ENCODE results near the gene CCDC177.
"Not testable (repeated sequence)": the region's sequence is repeated elsewhere in the genome, so short reads cannot be mapped to it uniquely, and the experiment has no call there.

CCDC177 gene

DNA sequence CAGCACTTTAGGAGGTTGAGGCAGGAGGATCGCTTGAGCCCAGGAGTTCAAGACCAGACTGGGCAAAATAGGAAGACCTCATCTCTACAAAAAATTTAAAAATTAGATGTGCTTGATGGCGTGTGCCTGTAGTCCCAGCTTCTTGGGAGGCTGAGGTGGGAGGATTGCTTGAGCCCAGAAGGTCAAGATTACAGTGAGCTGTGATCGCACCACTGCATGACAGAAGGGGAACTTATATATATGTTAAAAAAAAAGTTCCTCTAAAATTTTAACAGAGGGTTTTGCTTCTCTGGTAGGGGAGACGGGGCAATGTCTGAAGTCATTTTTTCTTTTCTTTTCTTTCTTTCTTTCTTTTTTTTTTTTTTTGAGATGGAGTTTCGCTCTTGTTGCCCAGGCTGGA lies 24.8 kb upstream of the CCDC177 start:
- DNase-seq, result not testable (repeated sequence)

DNA sequence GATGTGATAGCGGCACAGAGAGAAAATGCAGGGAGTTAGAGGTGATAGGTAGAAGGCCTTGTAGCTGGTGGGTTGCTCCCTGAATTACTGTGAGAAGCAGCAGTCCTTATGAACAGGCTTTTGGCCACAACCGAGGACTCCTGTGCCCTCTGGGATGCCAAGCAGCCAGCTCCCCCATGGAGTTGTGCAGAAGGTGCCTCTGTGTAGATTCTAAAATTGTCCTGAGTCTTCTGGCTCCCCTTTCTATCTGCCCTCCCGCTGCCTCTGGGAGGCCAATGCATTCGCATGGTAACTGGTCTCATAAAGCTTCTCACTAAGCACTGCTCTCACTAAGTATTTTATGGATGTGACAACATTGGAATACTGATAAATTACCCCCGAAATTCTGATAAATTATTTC lies 20.7 kb upstream of the CCDC177 start:
- no peak for DNase-seq

DNA sequence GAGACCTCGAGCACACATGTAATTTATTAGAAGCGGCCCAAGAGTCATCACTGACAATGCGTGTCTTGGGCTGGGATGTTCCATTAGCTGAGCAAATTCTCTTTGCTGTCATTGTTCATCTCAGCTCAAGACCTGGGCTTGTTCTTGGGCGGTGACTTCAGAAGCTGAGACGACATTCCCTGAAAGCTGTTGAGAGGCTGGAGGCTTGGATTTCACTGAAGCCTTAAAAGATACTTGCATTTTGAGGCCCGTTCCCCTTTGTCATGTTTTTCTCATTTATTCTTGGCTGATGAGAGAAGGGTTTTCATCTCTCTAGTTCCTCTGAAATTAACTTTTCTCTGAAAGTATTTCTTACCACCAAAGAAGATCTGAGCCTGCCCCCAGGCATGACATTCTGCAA lies 20.2 kb upstream of the CCDC177 start:
- no peak for DNase-seq

DNA sequence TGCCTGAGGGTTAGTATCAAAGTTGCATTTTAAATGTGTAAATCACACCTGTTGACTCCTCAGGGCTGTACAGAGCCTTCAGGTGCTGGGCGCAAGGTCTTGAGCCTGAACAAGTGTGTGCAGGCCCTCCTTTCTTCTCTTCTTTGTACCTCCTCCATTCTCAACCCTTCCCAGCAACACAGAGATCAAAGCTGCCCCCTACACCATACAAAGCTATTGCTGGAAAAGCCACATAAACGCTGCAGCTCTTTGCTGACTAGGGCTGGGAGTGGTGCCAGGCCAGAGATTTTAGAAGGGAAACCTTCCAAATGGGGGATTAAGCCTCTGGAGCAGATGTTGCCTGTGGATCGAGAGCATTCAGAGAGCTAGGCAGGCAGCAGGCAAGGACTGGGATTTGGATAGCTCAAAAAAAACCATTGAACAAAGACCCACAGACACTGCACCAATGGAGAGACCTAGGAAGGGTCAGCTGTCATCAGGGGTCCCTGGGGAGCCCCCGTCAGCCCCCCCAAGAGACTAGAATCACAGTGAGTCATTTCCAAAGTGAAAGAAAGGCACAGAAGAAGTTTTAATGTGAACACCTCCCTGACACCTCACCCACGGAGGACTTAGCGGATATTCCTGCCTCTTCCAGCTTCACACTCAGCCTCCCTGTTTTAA lies 18.5 kb upstream of the CCDC177 start:
- no peak for DNase-seq

DNA sequence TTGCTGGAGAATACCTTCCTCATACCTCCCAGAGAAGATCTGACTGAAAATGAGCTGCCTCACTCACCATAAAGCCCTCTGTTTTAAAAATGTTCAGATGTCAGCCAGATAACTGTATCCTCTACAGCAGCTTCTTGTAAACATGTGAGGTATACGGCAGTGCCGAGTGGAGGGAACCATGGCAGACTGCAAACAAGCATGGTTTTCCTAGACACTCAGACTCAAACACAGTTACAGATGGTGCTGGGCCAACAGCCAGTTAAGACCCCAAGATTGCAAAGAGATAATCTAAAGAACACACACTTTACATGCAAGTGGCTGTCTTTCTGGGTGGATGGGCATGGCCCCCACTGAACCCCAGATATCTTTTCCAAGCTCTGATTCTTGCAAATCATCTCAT lies 16.6 kb upstream of the CCDC177 start:
- DNase-seq, result no peak

DNA sequence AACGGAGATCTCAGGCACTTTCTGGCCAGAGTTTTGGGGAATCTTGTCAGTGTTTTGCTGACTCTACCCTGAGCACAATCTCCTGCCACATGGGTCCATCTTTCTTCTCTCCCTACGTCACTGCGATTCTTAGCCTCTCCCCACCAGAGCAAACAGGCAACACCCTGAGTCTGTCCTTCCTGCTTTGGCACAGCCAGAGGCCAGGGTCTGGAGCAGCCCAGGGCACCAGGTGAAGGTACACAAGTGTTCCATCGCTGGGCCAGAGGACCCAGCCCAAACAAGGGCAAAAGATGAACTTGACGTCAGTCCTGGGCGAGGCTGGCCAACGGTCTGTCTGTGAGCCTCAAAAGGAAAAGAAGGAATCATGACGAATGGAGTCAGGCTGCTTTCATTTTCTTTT lies 12.7 kb upstream of the CCDC177 start:
- DNase-seq, result no peak

DNA sequence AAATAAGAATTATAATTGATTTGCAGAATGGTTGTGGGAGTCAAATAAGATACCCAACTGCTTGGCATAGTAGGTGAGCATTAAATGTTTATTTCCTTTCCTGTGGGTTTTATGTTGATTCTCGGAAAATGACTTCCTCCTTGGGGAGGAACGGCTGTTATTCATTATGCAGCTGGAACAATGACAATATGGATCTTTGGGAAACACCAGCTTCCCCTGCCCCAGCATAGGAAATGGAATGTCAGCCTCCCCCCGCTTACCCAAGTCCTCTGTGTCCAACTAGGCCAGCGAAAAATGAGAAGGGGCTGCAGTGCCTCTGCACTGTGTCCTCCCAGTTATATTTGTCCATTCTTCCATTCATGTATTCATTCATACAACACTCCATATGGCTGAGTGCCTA lies 11.7 kb upstream of the CCDC177 start:
- no peak for DNase-seq

DNA sequence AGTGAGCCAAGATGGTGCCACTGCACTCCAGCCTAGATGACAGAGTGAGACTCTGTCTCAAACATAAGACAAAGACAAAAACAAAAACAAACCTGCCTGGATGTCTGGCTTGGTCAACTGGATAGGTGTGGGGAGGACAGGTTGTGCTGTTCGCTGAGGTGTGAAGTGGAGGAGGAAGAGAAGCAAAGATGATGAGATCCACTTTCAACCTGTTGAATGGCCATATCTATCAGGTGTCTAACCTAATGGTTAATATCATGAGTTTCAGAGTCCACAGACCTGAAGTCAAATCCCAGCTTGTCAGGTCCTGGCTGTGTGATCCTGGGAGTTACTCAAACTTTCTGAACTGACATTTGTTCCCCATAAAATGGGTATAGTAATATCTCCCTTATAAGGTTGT lies 9.7 kb upstream of the CCDC177 start:
- no peak for DNase-seq

DNA sequence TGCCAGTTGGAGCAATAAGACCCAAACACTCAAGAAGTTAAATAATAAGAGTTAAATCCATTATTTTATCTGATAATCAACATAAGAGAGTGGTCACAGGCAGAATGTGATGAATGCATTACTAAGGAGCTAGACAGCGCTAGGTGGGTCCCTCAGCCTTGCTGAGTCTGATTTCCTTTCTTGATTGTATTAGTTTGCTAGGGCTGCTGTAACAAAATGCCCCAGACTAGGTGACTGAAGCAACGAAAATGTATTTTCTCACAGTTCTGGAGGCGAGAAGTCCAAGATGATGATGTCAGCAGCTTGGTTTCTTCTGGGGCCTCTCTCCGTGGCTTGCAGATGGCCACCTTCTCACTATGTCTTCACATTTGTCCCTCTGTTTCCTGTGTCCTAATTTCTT lies 8.2 kb upstream of the CCDC177 start:
- DNase-seq, result no peak

DNA sequence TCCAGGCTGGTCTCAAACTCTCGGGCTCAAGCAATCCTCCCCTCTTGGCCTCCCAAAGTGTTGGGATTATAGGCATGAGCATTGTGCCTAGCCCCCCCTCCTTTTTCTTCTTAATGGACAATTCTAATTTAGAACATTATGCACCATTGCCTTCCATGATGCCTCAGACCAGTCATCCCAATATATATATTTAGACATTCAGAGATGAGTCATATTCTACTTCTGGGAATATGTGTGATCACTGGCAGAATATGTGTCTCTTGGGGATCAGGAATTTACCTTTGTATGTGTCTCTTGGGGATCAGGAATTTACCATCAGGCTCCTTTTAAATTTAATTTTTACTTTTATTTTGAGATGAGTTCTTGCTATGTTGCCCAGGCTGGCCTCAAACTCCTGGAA lies 7.5 kb upstream of the CCDC177 start:
- DNase-seq, result no peak

DNA sequence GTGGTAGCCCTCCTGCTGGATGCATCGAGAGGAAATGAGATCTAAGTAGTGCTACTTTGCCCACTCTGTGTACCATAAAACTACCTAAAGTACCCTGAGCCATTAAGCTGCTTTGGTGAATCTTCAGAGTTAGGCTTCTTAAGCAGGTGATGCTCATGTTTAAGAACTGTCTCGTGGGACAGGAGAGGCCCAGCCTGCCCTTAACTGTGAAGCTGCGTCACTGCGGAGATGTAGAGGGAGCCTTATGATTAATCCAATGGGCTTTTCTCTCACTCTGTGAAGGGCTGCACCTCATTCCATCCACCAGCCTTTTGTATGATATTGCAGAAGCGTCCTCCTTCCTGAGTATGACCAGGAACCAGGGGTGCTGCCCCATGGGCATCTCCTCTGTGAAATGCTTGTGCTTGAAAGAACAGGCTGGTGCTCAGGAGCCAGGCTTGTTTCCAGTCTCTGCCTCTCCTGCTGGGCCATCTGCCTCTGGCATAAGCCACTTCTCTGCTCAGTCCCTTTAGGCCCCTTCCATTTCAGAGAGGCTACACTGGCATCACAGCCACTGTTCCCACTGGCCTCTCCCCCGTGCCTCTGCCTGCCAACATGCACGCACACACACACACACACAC lies 6.8 kb upstream of the CCDC177 start:
- DNase-seq, result no peak

DNA sequence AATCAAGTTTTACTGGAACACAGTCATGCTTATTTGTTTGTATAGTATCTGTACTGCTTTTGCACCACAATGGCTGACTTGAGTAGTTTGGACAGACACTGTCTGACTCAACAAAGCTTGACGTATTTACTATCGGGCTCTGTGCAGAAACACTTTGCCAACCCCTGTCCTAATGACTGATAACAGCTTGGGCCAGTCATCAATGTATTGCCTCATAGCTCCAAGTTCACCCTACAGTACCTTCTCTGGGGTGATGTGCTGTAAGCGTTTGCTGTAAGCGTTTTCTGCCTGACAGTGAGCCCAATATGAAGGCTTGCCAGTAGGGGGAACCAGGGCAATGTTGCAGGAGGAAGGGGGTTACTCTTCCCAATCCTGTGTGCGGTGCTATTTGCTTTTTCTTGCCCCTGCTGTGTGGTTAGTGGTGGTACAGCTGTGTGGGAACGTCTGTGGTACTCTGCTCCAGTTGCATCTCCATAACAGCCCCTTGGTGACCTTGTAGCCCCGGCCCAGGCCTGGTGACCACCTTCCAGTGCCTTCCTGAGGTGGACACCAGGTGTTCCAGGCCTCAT lies 5.4 kb upstream of the CCDC177 start:
- no peak for DNase-seq

DNA sequence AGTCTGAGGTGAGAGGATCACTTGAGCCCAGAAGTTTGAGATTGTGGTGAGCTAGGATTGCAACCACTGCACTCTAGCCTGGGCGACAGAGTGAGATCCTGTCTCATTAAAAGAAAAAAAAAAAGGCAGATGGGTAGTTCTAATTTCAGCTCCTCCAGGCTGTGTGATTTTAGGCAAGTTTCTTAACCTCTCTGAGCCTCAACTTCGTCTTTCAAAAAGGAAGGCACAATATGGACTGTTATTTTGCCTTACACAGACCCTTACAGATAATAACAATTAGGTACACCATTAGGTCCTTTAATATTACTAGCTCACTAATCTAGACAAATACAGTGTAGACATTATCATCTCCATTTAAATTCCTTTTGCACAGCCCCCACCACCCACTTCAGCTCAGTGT lies 4.8 kb upstream of the CCDC177 start:
- DNase-seq, result no peak

DNA sequence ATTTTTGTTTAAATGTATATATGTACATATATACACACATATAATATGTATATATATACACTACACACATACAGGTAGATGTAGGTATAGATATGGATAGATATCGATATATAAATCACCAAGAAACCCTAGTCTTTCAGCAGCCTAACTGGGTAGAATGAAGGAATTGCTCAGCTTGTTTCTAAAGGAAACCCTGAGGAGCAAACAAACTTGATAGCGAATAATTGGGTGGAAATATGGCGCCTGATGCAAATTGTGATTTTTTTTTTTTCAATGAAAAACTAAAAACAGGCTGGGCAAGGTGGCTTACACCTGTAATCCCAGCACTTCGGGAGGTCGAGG lies 254 bp upstream of the CCDC177 start:
- DNase-seq, result no peak

DNA sequence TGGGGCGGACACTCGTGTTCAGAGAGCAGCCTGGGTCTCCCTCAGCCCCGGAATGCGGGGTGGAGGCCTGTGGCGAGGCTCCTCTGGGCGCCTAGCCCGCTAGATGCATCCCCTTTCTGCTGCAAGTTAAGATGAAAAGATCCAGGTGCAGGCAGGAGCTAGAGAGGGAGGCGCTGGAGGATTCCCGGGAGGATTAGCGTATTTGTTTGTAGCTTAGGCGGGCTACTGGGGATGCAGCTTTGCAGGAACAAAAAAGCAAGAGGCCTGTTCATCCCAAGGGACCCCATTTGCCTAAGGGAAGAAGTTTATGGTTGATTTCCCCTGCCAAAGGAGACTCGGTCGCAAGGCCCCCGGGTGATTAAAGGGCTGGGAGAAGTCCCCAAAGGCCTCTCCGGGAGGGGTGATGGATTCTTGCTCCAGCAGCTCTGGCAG lies 824 bp downstream of the CCDC177 start:
- no peak for DNase-seq

DNA sequence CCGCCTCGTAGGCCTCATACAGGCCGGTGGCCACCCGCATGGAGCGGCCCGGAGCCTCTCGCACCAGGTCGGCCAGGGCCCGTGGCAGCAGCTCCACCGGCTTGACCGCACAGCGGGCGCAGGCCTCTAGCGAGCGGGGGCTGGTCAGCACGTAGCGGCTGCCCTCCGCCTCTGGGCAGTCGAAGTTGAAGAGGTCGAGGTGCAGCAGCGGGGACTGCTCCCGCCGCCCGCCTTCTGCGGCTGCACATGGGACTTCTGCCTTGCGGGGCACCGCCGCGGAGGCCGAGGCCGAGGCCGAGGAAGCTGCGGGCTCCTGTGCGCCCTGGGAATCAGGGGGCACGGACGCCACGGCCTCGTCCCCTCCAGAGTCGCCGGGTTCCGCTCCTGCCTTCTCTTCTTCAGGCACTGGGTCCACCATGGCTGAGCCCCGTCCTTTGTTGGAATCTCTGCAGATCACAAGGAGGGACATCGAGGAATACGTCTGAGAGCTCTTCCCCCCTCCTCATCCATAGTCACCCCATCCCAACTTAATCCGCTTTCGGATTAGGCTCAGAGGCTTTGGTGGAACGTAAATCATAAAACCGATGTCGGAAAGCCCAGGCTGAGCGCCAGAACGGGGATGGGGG lies 1.4 kb downstream of the CCDC177 start:
- DNase-seq, result no peak

DNA sequence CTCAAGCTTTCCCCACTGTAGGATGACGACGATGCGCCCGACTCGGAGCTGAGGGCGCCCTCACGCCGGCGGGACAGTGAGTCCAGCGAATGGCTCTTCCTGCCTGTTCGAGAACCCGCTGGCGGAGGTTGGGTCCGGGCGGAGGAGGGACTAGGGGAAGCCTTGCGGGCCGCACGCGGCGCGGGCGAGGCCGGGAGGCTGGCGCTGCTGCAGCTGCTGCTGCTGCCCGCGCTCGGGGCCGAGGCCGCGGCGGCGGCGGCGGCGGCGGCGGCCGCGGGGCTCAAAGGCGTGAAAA lies 1.9 kb downstream of the CCDC177 start:
- DNase-seq, result no peak

DNA sequence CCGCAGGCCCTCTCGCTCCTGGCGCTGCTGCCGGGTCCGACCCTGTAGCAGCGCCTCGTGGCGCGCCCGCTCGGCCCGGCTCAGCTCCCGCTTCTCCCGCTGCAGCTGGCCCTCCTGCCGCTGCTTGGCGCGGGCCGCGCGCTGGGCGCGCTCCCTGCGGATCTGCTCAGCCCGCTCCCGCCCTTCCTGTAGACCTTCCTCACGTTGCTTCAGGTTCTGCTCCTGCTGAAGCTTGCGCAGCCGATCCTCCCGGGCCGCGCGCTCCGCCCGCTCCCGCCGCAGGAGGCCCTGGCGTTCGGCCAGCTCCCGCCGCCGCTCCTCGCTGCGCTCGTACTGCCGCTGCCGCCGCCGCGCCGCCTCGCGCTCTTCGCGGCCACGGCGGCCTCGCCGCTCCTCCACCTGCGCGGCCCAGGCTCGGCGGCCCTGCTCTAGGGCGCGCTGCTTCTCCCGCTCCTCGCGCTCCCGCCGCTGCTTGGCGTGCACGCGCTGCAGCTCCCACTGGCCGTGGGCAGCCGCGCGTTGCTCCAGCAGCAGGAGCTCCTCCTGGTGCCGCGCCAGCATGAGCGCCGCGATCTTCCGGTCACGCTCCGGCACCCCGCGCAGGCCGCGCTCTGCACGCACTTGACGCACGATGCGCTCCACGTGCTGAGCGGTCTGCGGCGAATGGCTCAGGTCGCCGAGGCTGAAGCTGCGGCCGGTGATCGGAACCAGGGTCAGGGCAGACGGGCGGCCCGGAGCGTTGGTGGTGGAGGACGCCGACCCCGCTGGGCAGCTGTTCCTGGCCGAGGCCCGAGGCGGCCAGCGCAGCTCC lies 2.4 kb downstream of the CCDC177 start:
- DNase-seq, result no peak

DNA sequence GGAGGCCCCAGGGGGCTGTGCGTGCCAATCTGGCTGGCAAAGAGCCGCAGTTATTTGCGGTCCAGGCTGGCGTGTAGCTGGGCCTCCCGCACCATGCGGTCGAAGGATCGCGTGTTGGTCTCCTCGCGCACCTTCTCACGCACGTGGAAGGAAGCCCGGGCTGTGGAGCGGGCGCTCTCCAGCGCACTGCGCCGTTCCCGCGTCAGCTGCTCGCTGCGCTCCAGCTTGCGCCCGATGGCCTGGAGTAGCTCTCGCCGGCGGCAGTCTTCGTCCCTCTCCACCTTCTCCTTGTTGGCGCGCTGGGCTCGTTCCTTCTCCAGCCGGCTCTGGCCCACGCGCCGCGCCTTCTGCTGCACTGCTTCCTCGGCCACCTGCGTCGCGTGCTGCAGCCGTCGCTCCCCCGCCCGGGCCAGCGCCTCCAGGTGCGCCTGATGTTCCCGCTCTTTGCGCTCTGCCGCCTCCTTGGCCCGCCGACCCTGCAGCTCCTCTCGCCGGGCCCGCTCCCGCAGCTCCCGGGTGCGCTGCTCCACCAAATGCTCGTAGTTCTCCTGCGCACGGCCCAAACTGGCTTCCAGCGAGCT lies 3.1 kb downstream of the CCDC177 start:
- no peak for DNase-seq

DNA sequence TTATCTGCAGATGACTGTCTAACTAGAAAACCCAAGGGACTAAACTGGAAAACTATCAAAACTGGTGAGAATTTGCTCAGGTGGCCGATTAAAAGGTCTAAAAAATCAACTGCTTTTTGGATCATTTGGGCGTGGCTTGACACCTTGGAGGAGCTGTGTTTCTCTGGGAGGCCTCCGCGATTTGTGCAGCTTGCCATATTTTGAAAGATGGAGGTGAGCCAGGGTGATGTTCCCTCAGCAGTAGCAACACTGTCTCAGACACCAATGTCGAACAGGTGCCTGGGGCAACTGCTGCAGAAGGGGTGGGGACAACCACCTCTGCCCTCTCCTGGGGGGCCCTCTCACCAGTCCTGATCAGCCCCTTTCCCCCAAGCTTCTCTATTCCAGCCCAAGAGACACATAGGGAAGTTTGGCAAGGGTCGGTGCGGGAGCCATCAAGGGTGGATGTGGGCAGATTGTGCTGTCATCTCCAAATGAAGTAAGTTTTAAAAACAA lies 3.8 kb downstream of the CCDC177 start:
- no peak for DNase-seq

DNA sequence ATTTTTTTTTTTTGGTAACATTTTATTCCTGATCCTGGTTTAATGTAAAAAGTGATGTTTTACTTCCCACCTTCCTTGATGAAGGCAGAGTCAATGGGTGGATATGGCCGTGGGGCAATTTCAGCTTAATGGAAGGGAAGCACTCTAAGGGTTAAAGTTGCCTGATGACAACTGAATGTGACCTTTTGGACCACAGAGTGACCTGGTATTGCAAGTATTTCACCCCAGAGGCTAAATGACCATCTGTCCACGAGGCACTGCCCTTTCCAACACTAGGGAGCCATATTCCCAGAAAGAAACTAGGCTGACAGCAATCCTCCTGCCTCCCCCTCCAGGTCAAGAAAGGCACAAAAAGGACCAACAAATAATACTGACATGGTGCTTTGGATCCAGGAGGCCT lies 4.8 kb downstream of the CCDC177 start:
- DNase-seq, result no peak

DNA sequence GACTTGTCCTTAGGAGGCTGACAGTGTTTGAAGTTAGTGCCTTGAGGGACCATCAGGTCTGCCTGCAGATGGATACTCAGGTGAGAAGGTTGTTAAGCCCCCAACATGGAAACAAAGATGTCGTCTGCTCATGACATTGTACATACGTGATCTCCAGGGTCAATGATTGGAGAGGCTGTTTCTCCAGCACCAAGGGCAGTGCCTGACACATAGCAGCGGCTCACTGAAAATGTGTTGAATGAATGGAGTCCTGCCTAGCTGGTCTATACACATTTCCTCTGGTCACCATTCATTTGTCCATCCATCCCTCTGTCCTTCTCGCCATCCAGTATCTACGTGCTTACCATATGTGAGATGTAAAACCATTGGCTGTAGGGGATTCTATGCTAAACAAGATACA lies 7.1 kb downstream of the CCDC177 start:
- DNase-seq, result no peak

DNA sequence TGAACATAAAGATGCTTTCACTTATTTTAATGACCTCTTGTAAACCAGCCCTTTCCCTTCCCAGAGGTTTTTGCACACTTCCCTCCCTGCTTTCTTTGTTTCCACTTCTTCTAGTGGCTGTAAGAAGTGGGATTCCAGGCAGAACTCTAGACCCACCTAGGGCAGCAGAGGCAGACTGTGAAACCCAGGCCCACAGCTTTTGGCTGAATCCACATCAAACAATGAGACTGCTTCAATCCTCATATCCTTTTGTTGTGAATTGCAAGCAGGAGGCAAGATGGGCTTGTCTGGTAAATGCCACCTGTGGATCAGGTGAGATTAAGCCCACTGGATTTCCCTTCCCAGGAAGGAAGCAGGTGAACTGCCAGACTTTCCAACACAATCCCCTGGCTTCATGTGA lies 12.8 kb downstream of the CCDC177 start:
- no peak for DNase-seq

Measured in CD4-positive, alpha-beta T cell treated with Interleukin-17A for 1 hour (primary cell).